Kidney (tissue), 14 donors: ENCODE data around the gene CTRL. TPM values are rescaled to one million over a fixed set of nuclear protein-coding genes. Genes with fewer than 3 reads are reported as not detected.

ENCODE experiments used
- DNase-seq, 5 donors: peaks; one replicate each; pipeline ENCODE4 v3.0.0-alpha.2; 2013 to 2020
- FAIRE-seq: peaks from 2 replicates; lab custom pipeline; 2012; peaks lifted over from hg19 to GRCh38; lab: Jason Lieb, UNC
- H3K27ac ChIP-seq, 2 donors: one replicate each; pipeline ENCODE4 v1.7.0; 2013; ENCODE audit warnings: low read depth in 2 of 2, low read length in 2 of 2, inconsistent platforms in 1 of 2
- H3K27me3 ChIP-seq: one replicate; pipeline ENCODE4 v1.7.1; 2013; ENCODE audit warnings: low read length, inconsistent platforms; ENCODE audit not compliant: control insufficient read depth, insufficient read depth
- H3K36me3 ChIP-seq, 3 donors: one replicate each; pipeline versions ENCODE4 v1.7.0 to v1.7.1; 2013; ENCODE audit warnings: low read length in 3 of 3, control low read depth in 1 of 3, inconsistent platforms in 1 of 3; ENCODE audit not compliant: insufficient read depth in 3 of 3, control insufficient read depth in 2 of 3
- H3K4me1 ChIP-seq, 3 donors: one replicate each; pipeline versions ENCODE4 v1.7.0 to v1.7.1; 2013; ENCODE audit warnings: low read length in 3 of 3, inconsistent platforms in 1 of 3, low read depth in 1 of 3; ENCODE audit not compliant: control insufficient read depth in 2 of 3, insufficient read depth in 2 of 3
- H3K4me3 ChIP-seq, 3 donors: one replicate each; pipeline versions ENCODE4 v1.7.0 to v1.8.1; 2013; ENCODE audit warnings: low read length in 3 of 3, control low read depth in 1 of 3, inconsistent platforms in 1 of 3
- H3K9ac ChIP-seq, 3 donors: one replicate each; pipeline versions ENCODE4 v1.7.0 to v1.7.1; 2013; ENCODE audit warnings: low read length in 3 of 3, control low read depth in 1 of 3, inconsistent platforms in 1 of 3
- H3K9me3 ChIP-seq, 3 donors: one replicate each; pipeline versions ENCODE4 v1.7.0 to v1.7.1; 2013; ENCODE audit warnings: low read length in 3 of 3, control low read depth in 1 of 3, inconsistent platforms in 1 of 3; ENCODE audit not compliant: control insufficient read depth in 2 of 3, insufficient read depth in 1 of 3
- CTCF ChIP-seq: IDR thresholded peaks from 3 replicates; pipeline ENCODE4 v1.5.1; 2012; ENCODE audit warnings: mild to moderate bottlenecking, moderate library complexity, borderline replicate concordance; ENCODE audit not compliant: insufficient read depth; ENCODE audit errors: extremely low read depth
- intact Hi-C: fragments of 100-400 bp; cut with DNase I; formaldehyde crosslinking; loops from one replicate; pipeline ENCODE4 v1.11.1; 2022
- polyA plus RNA-seq: library from polyadenylated mRNA; stranded (reverse); fragments of 350-450 nt; fragmentation: Illumina TruSeq; extraction: RNeasy Lipid Tissue Mini Kit (QIAGEN cat#74804); gene quantifications from one replicate; pipeline ENCODE4 v1.2.3, GENCODE V29; 2014; ENCODE audit warnings: low read depth, low replicate concordance; ENCODE audit not compliant: insufficient read depth
- total RNA-seq: library from RNA; stranded (reverse); fragmentation: NEBNext Ultra II Directional; extraction: Animal tissue kit (Norgen Biotek cat#: 25700); gene quantifications from one replicate; pipeline ENCODE4 v1.2.1, GENCODE V29; 2021
- donor health status: control.
- donor health status: control.
- donor health status: control.
- donor health status: control.
- donor health status: control.
- donor health status: DM: yes; HTN: yes; CAD: no.
- donor health status: Normal renal cell carcinoma (clear cell type).

CTRL gene
- total and polyA plus RNA-seq, 2 donors from 2014 or later: 0.69 TPM; not detected in 1

- Histone ChIP-seq H3K9me3 (no peaks in the 10 kb centered on the region), H3K4me1 (peaks cover 0 to 13% (median 5%) of the 10 kb centered on the region in 3 donors), H3K36me3 (no peaks in the 10 kb centered on the region), H3K27ac (no peak overlapping the region), H3K27me3 (no peaks in the 10 kb centered on the region), H3K4me3 (no peak overlapping the region), H3K9ac (no peak overlapping the region)
- FAIRE-seq (no peak), DNase-seq (no peak)
- TF ChIP-seq CTCF: no peak
- intact Hi-C loops: no loop called here
Measured at GRCh38 chr16:67971111-67971510, 39.4 kb upstream of the CTRL start.

- no peaks in the 10 kb centered on the region for H3K27me3 ChIP-seq
- peak in 4 of 5 donors; percentile 29 to 82 (median 57) for DNase-seq
Measured at GRCh38 chr16:67969254-67970039, 37.8 kb upstream of the CTRL start.

GRCh38 chr16:67968400-67969253 lies 37.0 kb upstream of the CTRL start, which contains the start of gene SLC12A4:
SLC12A4 (minus strand) TSS chr16:67968637; CDS start chr16:67968553, 84 bp downstream.
- intact Hi-C loops: no loop called here
- H3K4me1 ChIP-seq: peaks cover 0 to 22% (median 7%) of the 10 kb centered on the region in 3 donors
- H3K4me3 ChIP-seq: peak within 1 kb of the TSS; percentile 70 to 93 (median 75)
- no peaks in the 10 kb centered on the region for H3K27me3 ChIP-seq
- H3K27ac ChIP-seq: peak within 1 kb of the TSS; percentile 93 to 95
- FAIRE-seq (no peak), DNase-seq (peak; percentile 90 to 98 (median 94))
- no peaks in the 10 kb centered on the region for H3K9me3 ChIP-seq
- H3K36me3 ChIP-seq: no peaks in the 10 kb centered on the region
- no peak for TF ChIP-seq CTCF
- H3K9ac ChIP-seq: peak within 1 kb of the TSS; percentile 4 to 98 (median 64)

More at GRCh38 chr16:67969254-67970039, 37.8 kb upstream of the CTRL start:
- peak overlapping the region; percentile 58 to 93 (median 68) for H3K4me3 ChIP-seq
- peaks cover 0 to 21% (median 7%) of the 10 kb centered on the region in 3 donors for H3K4me1 ChIP-seq
- no peak for TF ChIP-seq CTCF
- no peak for FAIRE-seq
- H3K9me3 ChIP-seq: no peaks in the 10 kb centered on the region
- no peaks in the 10 kb centered on the region for H3K36me3 ChIP-seq
- peak overlapping the region; percentile 59 to 83 for H3K27ac ChIP-seq
- H3K9ac ChIP-seq: peak overlapping the region; percentile 0 to 81 (median 1)
- intact Hi-C loops: no loop called here
